HEK293T (cell line): Measurements from ENCODE around the gene DUSP22.

Source experiments
- CTCF ChIA-PET: fragments of 350-600 bp; formaldehyde crosslinking; extraction: SDS; loops from one replicate; lab custom pipeline; 2021; ENCODE audit warnings: antibody characterized with exemption, inconsistent platforms; lab: Yijun Ruan, JAX
- POLR2A ChIA-PET: fragments of 350-600 bp; formaldehyde crosslinking; extraction: SDS; loops from one replicate; lab custom pipeline; 2020; ENCODE audit warnings: antibody characterized with exemption, inconsistent platforms; lab: Yijun Ruan, JAX
- DNase-seq: peaks from one replicate; pipeline ENCODE4 v3.0.0; 2012; ENCODE audit warnings: mixed read lengths; ENCODE audit errors: extremely low spot score
- ARNT ChIP-seq: fragments of 450-650 bp; IDR thresholded peaks from 2 replicates; pipeline ENCODE4 v1.6.1; 2017; ENCODE audit warnings: mild to moderate bottlenecking
- BHLHE40 ChIP-seq: fragments of 450-650 bp; IDR thresholded peaks from 2 replicates; pipeline ENCODE4 v1.6.1; 2016; ENCODE audit warnings: mild to moderate bottlenecking, moderate library complexity, borderline replicate concordance
- CTBP1 ChIP-seq: fragments of 450-650 bp; IDR thresholded peaks from 2 replicates; pipeline ENCODE4 v1.6.1; 2016; ENCODE audit warnings: borderline replicate concordance
- ELF4 ChIP-seq: fragments of 450-650 bp; IDR thresholded peaks from 2 replicates; pipeline ENCODE4 v1.6.1; 2017; ENCODE audit warnings: antibody characterized with exemption
- FOXA1 ChIP-seq: fragments of 450-650 bp; IDR thresholded peaks from 2 replicates; pipeline ENCODE4 v1.6.1; 2016; ENCODE audit warnings: mild to moderate bottlenecking
- FOXK2 ChIP-seq: fragments of 450-650 bp; IDR thresholded peaks from 2 replicates; pipeline ENCODE4 v1.6.1; 2016; ENCODE audit warnings: mild to moderate bottlenecking
- FOXM1 ChIP-seq: fragments of 450-650 bp; IDR thresholded peaks from 2 replicates; pipeline ENCODE4 v1.6.1; 2017; ENCODE audit warnings: mild to moderate bottlenecking, borderline replicate concordance
- HDGF ChIP-seq: fragments of 450-650 bp; IDR thresholded peaks from 2 replicates; pipeline ENCODE4 v1.6.1; 2017; ENCODE audit warnings: antibody characterized with exemption, borderline replicate concordance
- L3MBTL2 ChIP-seq: fragments of 450-650 bp; conservative IDR thresholded peaks from 2 replicates; pipeline ENCODE4 v1.6.1; 2016; ENCODE audit warnings: mild to moderate bottlenecking
- LEF1 ChIP-seq: fragments of 450-650 bp; IDR thresholded peaks from 2 replicates; pipeline ENCODE4 v1.6.1; 2017; ENCODE audit warnings: mild to moderate bottlenecking, borderline replicate concordance
- NFRKB ChIP-seq: fragments of 450-650 bp; IDR thresholded peaks from 2 replicates; pipeline ENCODE4 v1.6.1; 2016; ENCODE audit warnings: mild to moderate bottlenecking, moderate library complexity
- PKNOX1 ChIP-seq: fragments of 450-650 bp; IDR thresholded peaks from 2 replicates; pipeline ENCODE4 v1.6.1; 2016
- SP1 ChIP-seq: fragments of 450-650 bp; IDR thresholded peaks from 2 replicates; pipeline ENCODE4 v1.6.1; 2017
- SUZ12 ChIP-seq: fragments of 450-650 bp; IDR thresholded peaks from 2 replicates; pipeline ENCODE4 v1.6.1; 2016; ENCODE audit warnings: mild to moderate bottlenecking
- TARDBP ChIP-seq: fragments of 450-650 bp; IDR thresholded peaks from 2 replicates; pipeline ENCODE4 v1.6.1; 2016
- ZNF384 ChIP-seq: fragments of 450-650 bp; IDR thresholded peaks from 2 replicates; pipeline ENCODE4 v1.6.1; 2016

The DUSP22 gene

GRCh38 chr6:337805-338368, 45.6 kb downstream of the DUSP22 start:
- TF ChIP-seq CTBP1 (no peak), ELF4 (no peak), LEF1 (no peak), PKNOX1 (no peak), FOXM1 (no peak), ARNT (no peak), ZNF384 (no peak), FOXK2 (no peak), L3MBTL2 (no peak), BHLHE40 (no peak), FOXA1 (no peak), SP1 (no peak), SUZ12 (no peak), HDGF (no peak)
- DNase-seq = no peak
- CTCF ChIA-PET = no interaction called here
- POLR2A ChIA-PET = no interaction called here

GRCh38 chr6:338815-339262, 46.6 kb downstream of the DUSP22 start:
- no peak for DNase-seq
- POLR2A ChIA-PET = no interaction called here
- CTCF ChIA-PET = no interaction called here
- TF ChIP-seq FOXA1 (no peak), FOXK2 (no peak), SP1 (no peak)

GRCh38 chr6:339480-339879, 47.2 kb downstream of the DUSP22 start:
- ChIA-PET CTCF (no interaction called here), POLR2A (no interaction called here)
- no peak for DNase-seq
- TF ChIP-seq ELF4 (no peak), SUZ12 (no peak), LEF1 (no peak), TARDBP (no peak), FOXK2 (no peak), HDGF (no peak), L3MBTL2 (no peak), SP1 (no peak), FOXA1 (no peak), ARNT (no peak), CTBP1 (no peak), FOXM1 (no peak), NFRKB (no peak), PKNOX1 (no peak), BHLHE40 (no peak), ZNF384 (no peak)

- CTCF ChIA-PET = no interaction called here
- POLR2A ChIA-PET = no interaction called here
- no peak for DNase-seq
- TF ChIP-seq L3MBTL2 = no peak
- no peak for TF ChIP-seq LEF1
- TF ChIP-seq HDGF = no peak
- no peak for TF ChIP-seq PKNOX1
- no peak for TF ChIP-seq ELF4
- no peak for TF ChIP-seq CTBP1
- no peak for TF ChIP-seq ARNT
- TF ChIP-seq SUZ12 = no peak
- TF ChIP-seq ZNF384 = no peak
- TF ChIP-seq NFRKB = no peak
- TF ChIP-seq FOXM1 = no peak
These were observed 48.1 kb downstream of the DUSP22 start for GRCh38 chr6:340186-340955.

- POLR2A ChIA-PET = no interaction called here
- DNase-seq = no peak
- CTCF ChIA-PET = no interaction called here
- TF ChIP-seq HDGF (no peak), L3MBTL2 (no peak), BHLHE40 (no peak)
These were observed 48.9 kb downstream of the DUSP22 start for GRCh38 chr6:340991-341827.
